GM12874 (cell line): ENCODE results near the gene ZFPM1.

ENCODE experiments used
- TF ChIP-seq, protein P1 (sequence below): IDR thresholded peaks from 2 replicates; pipeline ENCODE4 v1.5.1; 2011; ENCODE audit warnings: low read depth, mild to moderate bottlenecking, control low read depth, low read length, moderate library complexity; ENCODE audit not compliant: insufficient read depth

ZFPM1 gene

DNA sequence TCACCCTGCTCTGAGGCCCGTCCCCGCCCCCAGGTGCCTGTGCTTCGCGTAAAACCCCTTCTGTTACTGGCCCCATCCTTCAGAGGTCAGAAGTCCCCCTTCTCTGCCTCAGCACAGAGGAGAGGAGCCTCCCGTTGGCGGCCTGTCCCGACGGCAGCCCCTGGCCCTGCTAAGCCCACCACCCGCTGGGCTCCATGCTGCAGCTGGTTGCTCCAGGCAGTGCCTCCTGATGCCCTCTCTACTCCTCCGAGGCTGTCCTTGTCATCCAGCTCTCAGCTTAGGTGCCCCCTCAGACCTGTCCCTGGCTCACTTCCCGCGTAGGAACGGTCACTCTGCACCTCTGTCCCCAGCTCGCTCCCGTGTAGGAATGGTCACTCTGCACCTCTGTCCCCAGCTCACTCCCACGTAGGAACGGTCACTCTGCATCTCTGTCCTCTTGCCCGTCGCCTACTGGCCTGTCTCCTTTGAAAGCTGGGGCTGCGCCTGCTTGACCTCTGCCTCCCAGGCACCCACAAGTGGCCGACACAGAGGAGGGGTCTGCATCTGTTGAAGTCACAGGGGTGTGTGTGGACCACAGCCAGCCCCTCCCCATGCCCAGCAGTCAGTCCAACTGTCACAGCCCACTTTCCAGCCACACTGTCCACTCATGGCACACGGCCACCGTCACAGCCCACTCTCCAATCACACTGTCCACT lies 85.4 kb downstream of the ZFPM1 start:
- TF ChIP-seq, protein P1, sequence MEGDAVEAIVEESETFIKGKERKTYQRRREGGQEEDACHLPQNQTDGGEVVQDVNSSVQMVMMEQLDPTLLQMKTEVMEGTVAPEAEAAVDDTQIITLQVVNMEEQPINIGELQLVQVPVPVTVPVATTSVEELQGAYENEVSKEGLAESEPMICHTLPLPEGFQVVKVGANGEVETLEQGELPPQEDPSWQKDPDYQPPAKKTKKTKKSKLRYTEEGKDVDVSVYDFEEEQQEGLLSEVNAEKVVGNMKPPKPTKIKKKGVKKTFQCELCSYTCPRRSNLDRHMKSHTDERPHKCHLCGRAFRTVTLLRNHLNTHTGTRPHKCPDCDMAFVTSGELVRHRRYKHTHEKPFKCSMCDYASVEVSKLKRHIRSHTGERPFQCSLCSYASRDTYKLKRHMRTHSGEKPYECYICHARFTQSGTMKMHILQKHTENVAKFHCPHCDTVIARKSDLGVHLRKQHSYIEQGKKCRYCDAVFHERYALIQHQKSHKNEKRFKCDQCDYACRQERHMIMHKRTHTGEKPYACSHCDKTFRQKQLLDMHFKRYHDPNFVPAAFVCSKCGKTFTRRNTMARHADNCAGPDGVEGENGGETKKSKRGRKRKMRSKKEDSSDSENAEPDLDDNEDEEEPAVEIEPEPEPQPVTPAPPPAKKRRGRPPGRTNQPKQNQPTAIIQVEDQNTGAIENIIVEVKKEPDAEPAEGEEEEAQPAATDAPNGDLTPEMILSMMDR: no peak

DNA sequence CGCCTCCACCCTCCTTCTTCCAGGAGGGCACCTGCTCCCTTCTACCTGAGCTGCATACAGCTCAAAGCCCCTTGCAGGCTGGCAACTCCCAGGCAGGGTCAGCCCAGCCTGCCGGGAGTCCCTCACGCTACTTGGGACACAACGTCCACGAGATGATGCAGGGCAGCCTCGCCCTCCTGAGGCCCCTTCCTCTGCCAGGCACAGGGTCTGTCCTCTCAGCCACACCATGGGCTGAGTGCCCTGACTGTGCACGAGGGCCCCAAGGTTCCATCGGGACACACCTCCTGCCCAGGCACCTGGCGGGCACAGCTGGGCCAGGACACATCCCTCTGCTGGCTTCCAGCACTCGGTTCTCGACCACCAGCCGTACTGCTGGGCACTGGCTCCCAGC lies 86.2 kb downstream of the ZFPM1 start:
- TF ChIP-seq, protein P1: no peak

DNA sequence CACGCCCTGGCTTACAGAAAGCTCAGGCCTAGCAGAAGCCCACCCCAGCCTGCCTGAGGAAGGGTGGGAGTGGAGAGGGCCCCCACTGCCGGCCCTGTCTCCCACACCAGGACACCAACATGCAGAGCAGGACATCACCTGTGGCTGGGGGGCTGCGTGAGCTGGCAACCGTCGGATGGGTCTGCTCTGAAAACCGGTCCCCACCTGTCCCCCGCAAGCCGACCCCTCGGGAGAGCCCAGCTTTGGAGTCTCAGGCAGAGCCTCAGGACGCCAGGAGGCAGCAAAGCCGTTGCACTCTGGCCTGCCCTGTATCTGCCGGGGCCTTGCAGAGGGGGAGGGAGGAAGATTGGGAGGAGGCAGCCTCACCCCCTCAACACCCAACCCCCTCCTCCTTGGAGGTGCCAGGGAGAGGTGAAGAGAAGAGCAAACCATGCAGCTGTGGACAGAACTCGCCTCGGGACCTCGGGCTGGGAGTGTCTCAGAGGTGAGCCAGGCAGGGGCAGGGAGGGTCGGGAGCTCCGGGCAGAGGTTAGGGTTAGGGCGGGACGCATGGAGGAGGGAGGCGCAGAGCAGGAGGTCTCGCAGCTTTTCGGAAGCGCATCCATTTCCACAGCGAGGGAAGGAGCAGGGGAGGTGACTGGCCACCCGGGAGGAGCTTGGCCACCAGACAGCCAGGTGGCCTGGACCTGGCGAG lies 86.7 kb downstream of the ZFPM1 start:
- TF ChIP-seq, protein P1: no peak

DNA sequence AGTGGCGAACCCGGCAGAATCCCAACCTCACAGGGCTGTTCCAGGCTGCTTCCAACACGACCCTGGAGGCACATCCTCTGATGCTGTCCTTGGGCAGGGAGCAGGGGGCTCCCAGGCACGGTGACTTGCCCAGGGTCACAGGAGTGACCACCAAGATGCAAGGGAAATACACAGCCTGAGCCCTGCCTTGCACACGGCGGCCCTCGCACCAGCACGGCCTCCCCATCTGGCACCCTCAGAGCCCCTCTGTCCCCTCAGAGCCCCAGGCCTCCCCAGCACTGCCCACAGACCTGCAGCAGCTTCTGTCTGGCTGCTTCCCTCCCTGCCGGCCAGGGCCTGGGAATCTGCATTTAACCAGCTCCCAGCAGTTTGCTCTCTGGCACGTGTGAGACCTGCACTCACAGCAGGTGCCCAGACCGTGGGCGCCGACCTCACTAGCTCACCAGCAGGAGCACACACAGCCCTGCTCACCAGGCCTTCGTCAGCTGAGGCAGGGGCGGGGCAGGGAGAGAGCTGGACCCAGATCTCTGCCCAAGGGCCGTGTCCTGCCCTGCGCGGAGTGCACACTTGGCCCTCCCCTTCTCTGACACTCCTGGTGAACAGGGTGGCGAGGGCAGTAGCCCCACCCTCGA lies 87.4 kb downstream of the ZFPM1 start:
- TF ChIP-seq, protein P1: no peak

DNA sequence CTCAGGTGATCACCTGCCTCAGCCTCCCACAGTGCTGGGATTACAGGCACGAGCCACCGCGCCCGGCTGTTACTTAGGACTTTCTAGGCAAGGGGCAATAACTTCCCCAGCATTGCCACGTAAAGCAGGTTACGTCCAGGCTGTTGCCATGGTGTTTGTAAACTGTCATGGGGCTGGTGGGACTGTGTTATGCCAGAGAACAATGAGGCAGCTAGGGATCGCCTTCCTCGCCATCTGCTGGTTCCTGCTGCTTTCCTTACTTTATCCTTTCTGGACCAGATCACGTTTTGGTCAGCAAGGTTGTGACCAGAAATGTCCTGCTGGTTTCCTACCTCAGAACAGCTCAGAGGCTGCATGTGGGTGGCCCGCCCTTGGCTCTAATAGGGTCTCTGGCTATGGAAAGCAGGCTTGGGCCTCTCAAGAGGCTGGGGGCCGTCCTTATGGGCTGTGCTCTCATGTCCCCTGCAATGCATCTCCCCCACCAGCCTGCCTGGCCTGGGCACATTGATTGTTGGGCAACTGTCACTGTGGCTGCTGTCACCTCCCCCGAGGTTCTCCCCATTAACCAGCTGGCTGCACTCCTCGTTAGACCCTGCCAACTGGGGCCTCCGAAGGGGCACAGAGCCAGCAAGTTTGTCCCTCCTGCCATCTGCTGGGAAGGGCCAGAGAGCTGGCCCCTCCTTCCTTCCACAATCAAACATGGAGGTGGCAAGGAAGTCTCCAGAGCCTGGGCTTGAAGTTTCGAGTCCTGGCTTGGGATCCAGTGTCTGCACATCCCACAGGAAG lies 88.9 kb downstream of the ZFPM1 start:
- TF ChIP-seq, protein P1: no peak

DNA sequence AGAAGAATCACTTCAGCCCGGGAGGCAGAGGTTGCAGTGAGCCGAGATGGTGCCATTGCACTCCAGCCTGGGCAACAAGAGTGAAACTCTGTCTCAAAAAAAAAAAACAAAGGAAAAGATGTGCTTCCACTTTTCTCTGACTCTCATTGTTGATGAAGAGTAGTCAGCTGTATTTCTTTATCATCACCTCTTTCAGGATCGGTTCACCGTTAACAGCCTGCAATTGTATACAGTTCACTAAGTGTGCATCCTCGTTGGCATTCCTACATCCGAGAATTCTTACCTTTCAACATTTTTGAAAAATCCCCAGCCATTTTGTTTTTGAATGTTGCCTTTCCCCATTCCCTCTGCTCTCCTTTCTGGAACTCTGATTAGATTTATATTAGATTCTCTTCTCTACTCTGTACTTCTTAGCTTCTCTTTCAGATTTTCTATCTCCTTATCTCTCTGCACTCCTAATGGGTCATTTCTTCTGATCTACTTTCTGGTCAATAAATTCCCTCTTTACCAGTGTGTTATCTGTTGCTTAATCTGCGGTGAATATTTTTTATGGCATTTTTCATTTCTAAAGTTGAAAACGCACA lies 90.2 kb downstream of the ZFPM1 start:
- TF ChIP-seq, protein P1: no peak
